Measurements from ENCODE around the gene PDHA1.

The PDHA1 gene

GRCh38 chrX:19343535-19344408 lies at the start of gene PDHA1:
Gene PDHA1, plus strand, starts transcription at chrX:19343927. Its CDS starts 111 bp downstream, at chrX:19344038.
- DNase-seq: peak; percentile 96

- DNase-seq: peak; percentile 1
These were observed 40.4 kb upstream of the PDHA1 start for GRCh38 chrX:19303256-19303880.

- DNase-seq: no peak
These were observed 17.2 kb upstream of the PDHA1 start for GRCh38 chrX:19326567-19326966.

- DNase-seq: no peak
These were observed 11.9 kb upstream of the PDHA1 start for GRCh38 chrX:19331831-19332230.

- peak; percentile 57 for DNase-seq
These were observed 10.7 kb upstream of the PDHA1 start for GRCh38 chrX:19332983-19333382.

GRCh38 chrX:19334945-19335626 lies 8.6 kb upstream of the PDHA1 start:
- peak; percentile 60 for DNase-seq

- DNase-seq: peak; percentile 3
These were observed 1.3 kb upstream of the PDHA1 start for GRCh38 chrX:19342331-19342906.

GRCh38 chrX:19343085-19343534 lies 617 bp upstream of the PDHA1 start:
- DNase-seq: peak; percentile 21

GRCh38 chrX:19344661-19345060 lies 934 bp downstream of the PDHA1 start:
- no peak for DNase-seq

GRCh38 chrX:19347916-19348315 lies 4.2 kb downstream of the PDHA1 start:
- no peak for DNase-seq

GRCh38 chrX:19349264-19349663 lies 5.5 kb downstream of the PDHA1 start:
- no peak for DNase-seq

- DNase-seq: no peak
These were observed 7.2 kb downstream of the PDHA1 start for GRCh38 chrX:19350941-19351384.

GRCh38 chrX:19354625-19355024 lies 10.9 kb downstream of the PDHA1 start:
- no peak for DNase-seq

- DNase-seq: no peak
These were observed 14.8 kb downstream of the PDHA1 start for GRCh38 chrX:19358521-19358920.

- no peak for DNase-seq
These were observed 17.2 kb downstream of the PDHA1 start for GRCh38 chrX:19360903-19361302.

GRCh38 chrX:19361701-19362100 lies 18.0 kb downstream of the PDHA1 start:
- DNase-seq: no peak

- DNase-seq: no peak
These were observed 24.8 kb downstream of the PDHA1 start for GRCh38 chrX:19368576-19368975.

- no peak for DNase-seq
These were observed 26.3 kb downstream of the PDHA1 start for GRCh38 chrX:19370061-19370460.

- peak; percentile 66 for DNase-seq
These were observed 28.4 kb downstream of the PDHA1 start for GRCh38 chrX:19372170-19372546.

GRCh38 chrX:19372547-19373331 lies 29.0 kb downstream of the PDHA1 start:
- peak; percentile 63 for DNase-seq

GRCh38 chrX:19373351-19373891 lies 29.7 kb downstream of the PDHA1 start:
- DNase-seq: no peak

- no peak for DNase-seq
These were observed 31.8 kb downstream of the PDHA1 start for GRCh38 chrX:19375546-19375945.

Data from NCI-H69 (cell line).